ES-I3 (cell line): ENCODE results near the gene PHACTR1.

ENCODE experiments used
- H3K36me3 ChIP-seq: 2 replicates; pipeline ENCODE4 v1.6.1; 2013; ENCODE audit warnings: mild to moderate bottlenecking, low read length, control low read depth, moderate library complexity; ENCODE audit not compliant: insufficient read depth
- H3K4me1 ChIP-seq: 2 replicates; pipeline ENCODE4 v1.6.1; 2013; ENCODE audit warnings: mild to moderate bottlenecking, control low read depth, low read length; ENCODE audit not compliant: insufficient read depth
- H3K9ac ChIP-seq: 2 replicates; pipeline ENCODE4 v1.6.1; 2013; ENCODE audit warnings: low read depth, mild to moderate bottlenecking, low read length, moderate library complexity
- H3K9me3 ChIP-seq: 2 replicates; pipeline ENCODE4 v1.6.1; 2013; ENCODE audit warnings: mild to moderate bottlenecking, low read length, moderate library complexity; ENCODE audit not compliant: control insufficient read depth, insufficient read depth

PHACTR1 gene

DNA sequence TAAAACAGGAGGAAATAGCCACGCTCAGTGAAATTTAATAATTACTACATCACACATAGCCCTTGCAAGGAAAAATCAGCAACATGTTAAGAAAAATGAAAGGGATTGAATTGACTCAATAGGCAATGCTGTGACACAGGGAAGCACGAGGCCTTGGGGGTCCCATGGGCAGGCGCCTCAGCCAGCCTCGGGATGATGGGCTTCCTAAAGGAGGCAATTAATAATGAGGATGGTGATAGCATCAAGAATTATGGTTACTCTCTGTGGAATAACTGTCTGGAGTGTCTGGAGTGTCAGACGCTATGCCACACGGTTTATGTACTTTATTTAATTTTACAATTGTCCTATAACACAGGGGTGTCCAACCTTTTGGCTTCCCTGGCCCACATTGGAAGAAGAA, 481.6 kb downstream of the PHACTR1 start:
- H3K9me3 ChIP-seq: no peaks in the 10 kb centered on the region
- H3K4me1 ChIP-seq: no peaks in the 10 kb centered on the region
- no peaks in the 10 kb centered on the region for H3K36me3 ChIP-seq
- H3K9ac ChIP-seq: no peak overlapping the region

DNA sequence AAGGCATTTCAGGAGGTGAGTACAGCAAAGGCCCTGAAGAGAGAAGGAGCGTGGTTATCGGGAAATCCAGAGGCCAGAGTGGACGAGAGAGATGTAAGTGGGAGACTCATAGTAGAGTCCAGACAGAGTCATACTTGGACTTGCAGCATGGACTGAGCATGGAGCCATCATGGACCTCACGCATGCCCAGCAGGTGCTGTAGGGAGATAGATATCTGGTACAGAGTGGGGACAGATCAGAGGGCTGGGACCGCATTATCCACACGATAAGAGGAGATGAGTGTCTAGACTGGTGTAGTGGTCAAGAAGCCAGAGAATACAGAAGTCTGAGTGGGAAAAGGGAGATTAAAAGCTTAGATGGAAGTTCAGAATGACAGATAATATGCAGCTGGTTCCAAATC, 484.8 kb downstream of the PHACTR1 start:
- H3K4me1 ChIP-seq: no peaks in the 10 kb centered on the region
- H3K9ac ChIP-seq: no peak overlapping the region
- no peaks in the 10 kb centered on the region for H3K36me3 ChIP-seq
- no peaks in the 10 kb centered on the region for H3K9me3 ChIP-seq

GRCh38 chr6:13203145-13203544, 486.6 kb downstream of the PHACTR1 start:
- Histone ChIP-seq H3K9me3 (no peaks in the 10 kb centered on the region), H3K9ac (no peak overlapping the region), H3K36me3 (no peaks in the 10 kb centered on the region), H3K4me1 (no peaks in the 10 kb centered on the region)

DNA sequence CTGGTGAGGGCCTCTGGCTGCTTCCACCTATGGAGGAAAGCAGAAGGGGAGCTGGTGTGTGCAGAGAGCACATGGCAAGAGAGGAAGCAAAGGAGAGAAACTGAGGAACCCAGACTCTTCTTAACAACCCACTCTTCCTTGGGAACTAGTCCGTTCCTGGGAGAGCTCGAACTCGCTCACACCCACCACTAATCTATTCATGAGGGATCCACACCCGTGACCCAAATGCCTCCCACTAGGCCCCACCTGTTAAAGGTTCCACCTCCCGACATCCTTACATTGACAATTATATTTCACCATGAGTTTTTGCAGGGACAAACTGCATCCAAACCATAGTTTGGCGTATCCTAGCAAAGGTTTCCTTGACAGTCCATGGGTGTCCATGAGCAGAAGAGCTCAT, 488.5 kb downstream of the PHACTR1 start:
- Histone ChIP-seq H3K9me3 (no peaks in the 10 kb centered on the region), H3K9ac (no peak overlapping the region), H3K4me1 (no peaks in the 10 kb centered on the region), H3K36me3 (no peaks in the 10 kb centered on the region)

- Histone ChIP-seq H3K36me3 (no peaks in the 10 kb centered on the region), H3K9ac (no peak overlapping the region), H3K9me3 (no peaks in the 10 kb centered on the region), H3K4me1 (no peaks in the 10 kb centered on the region)
Observed at GRCh38 chr6:13212096-13212495, 495.5 kb downstream of the PHACTR1 start.

- H3K4me1 ChIP-seq: no peaks in the 10 kb centered on the region
- H3K36me3 ChIP-seq: no peaks in the 10 kb centered on the region
- H3K9ac ChIP-seq: no peak overlapping the region
- H3K9me3 ChIP-seq: no peaks in the 10 kb centered on the region
Observed at GRCh38 chr6:13212538-13212937, 496.0 kb downstream of the PHACTR1 start.

DNA sequence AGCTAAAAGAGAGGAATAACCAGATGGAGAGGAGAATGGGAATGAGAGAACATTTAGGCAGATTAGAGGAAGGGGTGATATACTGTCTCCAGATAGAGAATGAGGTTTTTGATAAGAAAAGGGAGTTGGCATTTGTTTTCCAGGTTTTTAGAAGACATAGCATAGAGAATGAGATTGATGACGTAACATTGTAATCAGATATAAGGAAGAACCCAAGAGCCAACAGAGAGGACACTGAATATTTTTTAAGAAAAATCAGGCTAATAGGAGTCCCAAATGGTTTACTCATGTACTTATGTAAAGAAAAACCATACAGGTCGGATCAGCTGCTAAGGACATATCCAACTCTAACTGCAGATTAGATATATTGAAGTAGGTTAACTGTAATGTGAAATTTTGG, 498.8 kb downstream of the PHACTR1 start:
- Histone ChIP-seq H3K36me3 (no peaks in the 10 kb centered on the region), H3K9ac (no peak overlapping the region), H3K9me3 (no peaks in the 10 kb centered on the region), H3K4me1 (no peaks in the 10 kb centered on the region)

- Histone ChIP-seq H3K36me3 (no peaks in the 10 kb centered on the region), H3K9ac (no peak overlapping the region), H3K9me3 (no peaks in the 10 kb centered on the region), H3K4me1 (no peaks in the 10 kb centered on the region)
Observed at GRCh38 chr6:13216236-13217014, 499.9 kb downstream of the PHACTR1 start.

- H3K36me3 ChIP-seq: no peaks in the 10 kb centered on the region
- H3K9ac ChIP-seq: no peak overlapping the region
- H3K4me1 ChIP-seq: no peaks in the 10 kb centered on the region
- no peaks in the 10 kb centered on the region for H3K9me3 ChIP-seq
Observed at GRCh38 chr6:13217206-13217905, 500.8 kb downstream of the PHACTR1 start.

DNA sequence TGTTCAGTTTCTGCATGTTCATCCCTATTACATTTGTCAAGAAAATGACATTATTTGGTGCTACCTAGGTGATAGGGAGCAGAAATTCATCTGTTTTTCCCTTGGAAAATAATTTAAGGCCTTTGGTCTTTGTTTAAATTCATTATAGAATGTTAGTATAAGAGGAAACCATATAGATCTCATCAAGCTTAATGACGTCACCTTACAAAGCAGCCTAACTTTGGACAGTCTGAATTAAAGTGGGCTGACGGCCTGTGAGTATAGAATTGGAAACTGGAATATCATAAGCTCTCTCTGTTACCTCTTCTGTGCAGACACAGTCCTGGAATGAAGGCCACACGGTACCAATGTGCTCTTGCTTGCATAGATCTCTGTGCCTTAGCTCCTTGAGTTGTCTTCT, 503.7 kb downstream of the PHACTR1 start:
- Histone ChIP-seq H3K4me1 (no peaks in the 10 kb centered on the region), H3K9me3 (no peaks in the 10 kb centered on the region), H3K9ac (no peak overlapping the region), H3K36me3 (no peaks in the 10 kb centered on the region)

- Histone ChIP-seq H3K9ac (no peak overlapping the region), H3K4me1 (no peaks in the 10 kb centered on the region), H3K9me3 (no peaks in the 10 kb centered on the region), H3K36me3 (no peaks in the 10 kb centered on the region)
Observed at GRCh38 chr6:13222048-13222447, 505.5 kb downstream of the PHACTR1 start.

DNA sequence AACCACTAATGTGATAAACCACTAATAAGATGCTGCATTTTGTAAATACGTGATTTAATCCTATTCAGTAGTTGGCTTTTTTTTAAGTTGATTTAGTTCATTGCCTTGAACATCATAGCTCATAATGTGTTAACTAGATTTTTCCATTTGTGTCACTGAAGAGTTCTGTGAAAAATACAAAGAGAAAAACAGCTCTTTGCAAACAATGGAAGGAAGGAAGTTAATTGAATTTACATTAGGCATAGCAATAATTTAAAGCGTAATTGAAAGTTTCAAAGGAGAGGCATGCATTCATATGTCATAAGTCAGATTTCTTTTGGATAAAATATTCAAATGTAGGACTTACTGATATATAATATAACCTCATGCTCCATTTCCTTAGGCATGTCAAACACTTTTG, 509.5 kb downstream of the PHACTR1 start:
- Histone ChIP-seq H3K36me3 (no peaks in the 10 kb centered on the region), H3K9ac (no peak overlapping the region), H3K9me3 (no peaks in the 10 kb centered on the region), H3K4me1 (peaks cover 8% of the 10 kb centered on the region; the same call in 1 of the 2 replicates)

GRCh38 chr6:13228264-13229204, 512.0 kb downstream of the PHACTR1 start:
- Histone ChIP-seq H3K9ac (no peak overlapping the region), H3K9me3 (no peaks in the 10 kb centered on the region), H3K36me3 (no peaks in the 10 kb centered on the region), H3K4me1 (peaks cover 8% of the 10 kb centered on the region; the same call in 1 of the 2 replicates)
